Right lobe of liver (tissue), 6 donors: ENCODE data around the gene PDE4B. TPM values are rescaled to one million over a fixed set of nuclear protein-coding genes. Genes with fewer than 3 reads are reported as not detected.
"Not testable (repeated sequence)": the region's sequence is repeated elsewhere in the genome, so short reads cannot be mapped to it uniquely, and the experiment has no call there.

Experiments used
- ATAC-seq, 4 donors: fragments of 200-7000 bp; cut with Tn5 transposase; one replicate each; pipeline ENCODE4 v1.9.1; 2020; ENCODE audit warnings: mild to moderate bottlenecking in 4 of 4, moderate library complexity in 4 of 4
- DNase-seq, 3 donors: peaks; one replicate each; pipeline ENCODE4 v3.0.0-alpha.2; 2020
- H3K27ac ChIP-seq, 3 donors: fragments of 200-600 bp; one replicate each; pipeline ENCODE4 v1.8.0; 2022
- H3K27me3 ChIP-seq, 2 donors: fragments of 200-600 bp; one replicate each; pipeline ENCODE4 v1.8.0; 2022
- H3K36me3 ChIP-seq, 4 donors: fragments of 200-600 bp; sonication (generic) in 1 of 4; one replicate each; pipeline versions ENCODE4 v1.5.1 to v1.8.0; 2017 to 2022; ENCODE audit warnings: control low read depth in 1 of 4
- H3K4me1 ChIP-seq, 4 donors: fragments of 200-600 bp; sonication (generic) in 1 of 4; one replicate each; pipeline versions ENCODE4 v1.5.1 to v1.8.0; 2017 to 2022; ENCODE audit warnings: control low read depth in 1 of 4
- H3K4me3 ChIP-seq, 3 donors: fragments of 200-600 bp; one replicate each; pipeline ENCODE4 v1.8.0; 2022
- H3K9me3 ChIP-seq, 4 donors: fragments of 200-600 bp; sonication (generic) in 1 of 4; one replicate each; pipeline versions ENCODE4 v1.5.1 to v1.8.0; 2017 to 2022; ENCODE audit warnings: control low read depth in 1 of 4
- POLR2A ChIP-seq: fragments of 450-650 bp; IDR thresholded peaks from one replicate; pipeline ENCODE4 v1.6.1; 2017; ENCODE audit warnings: antibody characterized with exemption, mild to moderate bottlenecking
- WGBS: methylation state at CpG from one replicate; pipeline ENCODE4 v1.1.6; 2018; ENCODE audit warnings: low coverage, low lambda C conversion rate; ENCODE audit not compliant: insufficient coverage; ENCODE audit errors: missing lambda C conversion rate; 5-methylcytosine and 5-hydroxymethylcytosine counted together
- intact Hi-C, 2 donors: fragments of 100-400 bp; cut with DNase I; formaldehyde crosslinking; loops; one replicate each; pipeline versions ENCODE4 v1.11.2 to v1.14.1; 2022
- total RNA-seq, 6 experiments: library from RNA; depleted of rRNA in 2 of 6; stranded (reverse); fragments of >200 nt in 2 of 6; fragmentation: NEBNext Ultra II Directional in 3 of 6; extraction: Animal tissue kit (Norgen Biotek cat#: 25700) in 3 of 6; gene quantifications; one replicate each; pipeline versions ENCODE4 v1.1.0 to v1.2.4, GENCODE V29; 2016 to 2023
- TF ChIP-seq, protein P1 (sequence below), 4 donors: fragments of 200-600 bp in 3 of 4; fragments of 450-650 bp in 1 of 4; IDR thresholded peaks; one replicate each; pipeline versions ENCODE4 v1.5.1 to v1.8.0; 2016 to 2022; ENCODE audit warnings: antibody characterized with exemption in 4 of 4, mild to moderate bottlenecking in 2 of 4
- donor health status: DM: no; HTN: yes; CAD: no.
- donor health status: DM: no; HTN: no; CAD: no.
- donor health status: DM: no; HTN: no; CAD: no.
- donor health status: DM: no; HTN: yes; CAD: no.
- donor health status: DM: no; HTN: yes; CAD: no.

The PDE4B gene
- total RNA-seq, 6 experiments from 2014 or later = 1.4 to 6.4 (median 2.4) TPM

DNA sequence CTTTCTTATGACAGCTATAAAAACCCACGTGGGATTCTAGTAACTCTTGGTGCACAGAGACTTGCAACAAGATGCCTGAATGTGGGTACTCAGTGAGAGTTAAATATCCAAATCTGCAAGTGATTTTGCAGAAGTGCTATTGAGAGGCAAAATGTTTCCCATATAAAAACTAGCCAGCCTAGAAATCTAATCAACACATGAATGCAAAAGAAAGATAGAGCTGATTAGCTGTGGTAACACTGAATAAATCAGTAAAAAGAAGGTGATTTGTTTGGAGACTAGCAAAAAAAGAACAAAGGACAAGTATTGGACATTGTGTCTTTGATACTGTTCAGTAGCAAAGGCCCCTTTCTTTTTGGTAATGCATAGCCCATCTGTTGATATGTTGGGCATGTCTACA lies 527.5 kb downstream of the PDE4B start:
- 59% methylated on average over 1 of the region's 1 CpG for WGBS
- H3K27ac ChIP-seq = no peak overlapping the region
- no peak overlapping the region for H3K4me3 ChIP-seq
- no peak for ATAC-seq
- DNase-seq = no peak
- no peak for TF ChIP-seq POLR2A
- TF ChIP-seq, protein P1, sequence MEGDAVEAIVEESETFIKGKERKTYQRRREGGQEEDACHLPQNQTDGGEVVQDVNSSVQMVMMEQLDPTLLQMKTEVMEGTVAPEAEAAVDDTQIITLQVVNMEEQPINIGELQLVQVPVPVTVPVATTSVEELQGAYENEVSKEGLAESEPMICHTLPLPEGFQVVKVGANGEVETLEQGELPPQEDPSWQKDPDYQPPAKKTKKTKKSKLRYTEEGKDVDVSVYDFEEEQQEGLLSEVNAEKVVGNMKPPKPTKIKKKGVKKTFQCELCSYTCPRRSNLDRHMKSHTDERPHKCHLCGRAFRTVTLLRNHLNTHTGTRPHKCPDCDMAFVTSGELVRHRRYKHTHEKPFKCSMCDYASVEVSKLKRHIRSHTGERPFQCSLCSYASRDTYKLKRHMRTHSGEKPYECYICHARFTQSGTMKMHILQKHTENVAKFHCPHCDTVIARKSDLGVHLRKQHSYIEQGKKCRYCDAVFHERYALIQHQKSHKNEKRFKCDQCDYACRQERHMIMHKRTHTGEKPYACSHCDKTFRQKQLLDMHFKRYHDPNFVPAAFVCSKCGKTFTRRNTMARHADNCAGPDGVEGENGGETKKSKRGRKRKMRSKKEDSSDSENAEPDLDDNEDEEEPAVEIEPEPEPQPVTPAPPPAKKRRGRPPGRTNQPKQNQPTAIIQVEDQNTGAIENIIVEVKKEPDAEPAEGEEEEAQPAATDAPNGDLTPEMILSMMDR (IDR thresholded peaks at IDR 0.05) = no peak
- H3K4me1 ChIP-seq = peaks cover 0 to 19% (median 6%) of the 10 kb centered on the region in 4 donors
- H3K27me3 ChIP-seq = no peaks in the 10 kb centered on the region
- no peaks in the 10 kb centered on the region for H3K36me3 ChIP-seq
- intact Hi-C loops = no loop called here
- no peaks in the 10 kb centered on the region for H3K9me3 ChIP-seq

DNA sequence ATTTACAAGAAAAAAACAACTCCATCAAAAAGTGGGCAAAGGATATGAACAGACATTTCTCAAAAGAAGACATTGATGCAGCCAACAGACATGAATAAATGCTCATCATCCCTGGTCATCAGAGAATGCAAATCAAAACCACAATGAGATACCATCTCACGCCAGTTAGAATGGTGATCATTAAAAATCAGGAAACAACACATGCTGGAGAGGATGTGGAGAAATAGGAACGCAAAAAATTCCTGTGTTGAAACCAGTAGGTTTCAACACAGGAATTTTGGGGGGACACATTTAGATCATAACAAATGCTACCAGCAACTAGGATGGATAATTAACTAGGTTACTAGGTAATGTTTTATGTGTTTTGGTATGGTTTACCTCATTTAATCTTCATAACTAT lies 529.8 kb downstream of the PDE4B start:
- DNase-seq, H3K27ac ChIP-seq, H3K4me1 ChIP-seq, ATAC-seq, H3K36me3 ChIP-seq, H3K4me3 ChIP-seq, H3K9me3 ChIP-seq, intact Hi-C loops, H3K27me3 ChIP-seq: not testable (repeated sequence)
- WGBS = 60% methylated on average over 2 of the region's 2 CpGs

DNA sequence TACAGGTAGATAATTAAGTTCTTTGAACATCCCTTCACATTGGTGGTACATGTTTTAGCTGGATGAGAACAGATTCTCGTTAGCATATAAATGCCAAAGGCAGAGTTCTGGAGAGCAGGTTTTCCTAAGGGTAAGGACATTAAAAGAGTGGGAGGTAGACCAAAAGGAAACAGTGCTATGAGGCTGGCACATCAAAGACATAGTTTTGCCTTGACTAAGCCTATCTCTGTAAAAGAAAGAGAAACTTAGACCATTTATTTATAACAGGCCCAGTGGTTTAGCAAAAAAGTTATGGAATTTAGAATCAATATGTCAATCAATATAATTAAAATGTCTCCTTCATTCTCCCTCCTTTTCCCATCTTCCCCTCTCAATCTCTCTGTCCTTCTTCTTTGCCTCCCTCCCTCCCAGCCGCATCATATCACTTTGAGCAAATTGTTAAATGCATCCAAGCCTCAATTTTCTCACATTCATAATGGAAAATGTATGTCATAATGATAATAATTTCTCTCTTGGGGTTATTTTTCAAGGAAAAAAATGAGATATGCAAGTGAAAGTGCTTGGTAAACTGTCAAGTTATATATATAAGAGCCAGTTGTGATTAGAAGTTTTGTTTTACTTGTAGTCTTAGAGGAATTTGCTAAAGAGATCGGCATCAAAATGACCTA lies 531.4 kb downstream of the PDE4B start:
- no peaks in the 10 kb centered on the region for H3K4me1 ChIP-seq
- intact Hi-C loops = no loop called here
- ATAC-seq = no peak
- H3K27me3 ChIP-seq = no peaks in the 10 kb centered on the region
- 76% methylated on average over 3 of the region's 3 CpGs for WGBS
- no peaks in the 10 kb centered on the region for H3K36me3 ChIP-seq
- no peak for DNase-seq
- no peak overlapping the region for H3K27ac ChIP-seq
- no peak overlapping the region for H3K4me3 ChIP-seq
- no peaks in the 10 kb centered on the region for H3K9me3 ChIP-seq
- TF ChIP-seq, protein P1 (IDR thresholded peaks at IDR 0.05) = no peak
- no peak for TF ChIP-seq POLR2A

DNA sequence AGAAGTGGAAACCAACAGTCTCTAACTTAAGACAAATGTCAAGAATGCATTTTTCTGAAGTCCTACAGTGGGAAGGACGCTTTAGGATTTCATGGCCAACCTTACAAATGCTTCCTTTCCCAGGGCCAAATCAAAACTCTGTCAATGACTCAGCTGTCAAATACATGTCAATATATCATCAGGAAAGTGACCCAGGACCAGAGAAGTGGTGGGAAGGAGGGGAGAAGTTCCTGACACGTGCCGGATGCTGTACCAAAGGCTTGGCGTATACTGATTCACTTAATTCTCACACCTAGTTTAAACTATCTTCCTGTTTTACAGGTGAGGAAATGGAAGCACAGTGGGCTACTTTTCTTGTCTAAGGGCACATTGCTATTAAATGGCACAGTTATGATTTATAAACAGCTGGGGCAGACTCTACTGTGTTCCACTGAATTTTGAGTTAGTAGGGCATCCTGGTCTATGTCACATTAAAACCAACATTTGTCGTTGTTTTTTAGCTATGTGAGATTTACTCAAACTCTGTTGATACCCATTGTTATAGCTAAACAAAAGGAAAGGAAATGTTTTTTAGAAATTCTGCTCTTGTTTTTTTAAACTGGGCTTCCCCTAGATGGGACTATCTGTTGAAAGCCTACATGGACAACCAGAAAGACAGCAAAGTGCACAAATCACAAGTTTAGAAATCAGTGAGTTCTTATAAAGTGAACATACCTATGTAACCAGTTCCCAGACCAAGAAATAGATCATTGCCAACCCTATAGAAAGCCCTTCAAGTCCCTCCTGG lies 533.1 kb downstream of the PDE4B start:
- no peaks in the 10 kb centered on the region for H3K27me3 ChIP-seq
- no peak for ATAC-seq
- H3K27ac ChIP-seq = no peak overlapping the region
- H3K36me3 ChIP-seq = no peaks in the 10 kb centered on the region
- no peaks in the 10 kb centered on the region for H3K9me3 ChIP-seq
- no peak for DNase-seq
- intact Hi-C loops = no loop called here
- 88% methylated on average over 5 of the region's 5 CpGs for WGBS
- TF ChIP-seq, protein P1 (IDR thresholded peaks at IDR 0.05) = no peak
- no peak for TF ChIP-seq POLR2A
- no peaks in the 10 kb centered on the region for H3K4me1 ChIP-seq
- no peak overlapping the region for H3K4me3 ChIP-seq

DNA sequence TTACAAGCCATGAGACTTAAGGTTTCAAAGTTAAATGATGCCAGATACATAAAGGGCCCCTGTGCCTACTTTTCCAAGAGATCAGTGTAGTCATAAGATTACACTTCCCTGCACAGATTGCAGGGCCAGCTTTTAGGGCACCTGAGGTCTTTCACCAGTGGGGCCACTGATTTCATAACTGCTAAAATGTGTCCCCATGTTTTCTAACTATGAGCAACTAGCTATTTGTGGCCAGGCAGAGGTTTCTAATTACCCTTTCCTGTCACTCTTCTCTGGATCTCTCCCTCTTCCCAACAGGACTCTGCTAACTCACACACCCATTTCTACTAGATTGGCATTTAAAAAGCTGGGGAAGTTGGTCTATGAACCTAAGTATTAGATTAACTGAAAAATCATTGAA lies 534.2 kb downstream of the PDE4B start:
- DNase-seq (no peak), ATAC-seq (no peak)
- intact Hi-C loops = no loop called here
- no peaks in the 10 kb centered on the region for H3K4me1 ChIP-seq
- H3K36me3 ChIP-seq = no peaks in the 10 kb centered on the region
- H3K27me3 ChIP-seq = no peaks in the 10 kb centered on the region
- TF ChIP-seq, protein P1 (IDR thresholded peaks at IDR 0.05) = no peak
- no peak for TF ChIP-seq POLR2A
- H3K27ac ChIP-seq = no peak overlapping the region
- no peak overlapping the region for H3K4me3 ChIP-seq
- H3K9me3 ChIP-seq = no peaks in the 10 kb centered on the region
